ENCODE results near the gene NLGN4Y. TPM values are rescaled to one million over a fixed set of nuclear protein-coding genes. Genes with fewer than 3 reads are reported as not detected.

Gene NLGN4Y
- polyA plus RNA-seq, 3 donors: 0.09 to 19.4 (median 19.3) TPM

GRCh38 chrY:14633718-14634117, 109.4 kb downstream of the NLGN4Y start:
- DNase-seq (ENCODE audit: extremely low read depth in 1 of 11, low read depth in 9 of 11, low spot score in 4 of 11): no peak

DNA sequence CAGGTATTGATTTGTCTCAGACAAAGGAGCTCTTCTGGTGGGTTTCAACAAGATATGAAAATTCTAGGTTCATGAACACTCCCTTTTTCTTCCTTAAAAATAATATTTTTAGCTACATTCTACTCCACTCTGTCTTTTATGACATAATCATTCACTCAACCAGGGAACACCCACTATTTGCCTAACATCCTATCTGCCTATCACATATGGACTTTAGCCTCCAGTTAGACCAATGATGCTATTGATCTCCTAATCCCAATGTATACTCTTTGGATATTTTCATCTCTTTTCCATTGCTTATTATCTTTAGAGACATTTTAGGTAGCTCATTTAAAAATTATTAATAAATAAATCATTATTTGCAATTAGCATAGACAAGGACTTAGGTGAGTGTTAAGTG, 110.6 kb downstream of the NLGN4Y start:
- DNase-seq (ENCODE audit: extremely low read depth in 1 of 11, low read depth in 9 of 11, low spot score in 4 of 11): no peak

DNA sequence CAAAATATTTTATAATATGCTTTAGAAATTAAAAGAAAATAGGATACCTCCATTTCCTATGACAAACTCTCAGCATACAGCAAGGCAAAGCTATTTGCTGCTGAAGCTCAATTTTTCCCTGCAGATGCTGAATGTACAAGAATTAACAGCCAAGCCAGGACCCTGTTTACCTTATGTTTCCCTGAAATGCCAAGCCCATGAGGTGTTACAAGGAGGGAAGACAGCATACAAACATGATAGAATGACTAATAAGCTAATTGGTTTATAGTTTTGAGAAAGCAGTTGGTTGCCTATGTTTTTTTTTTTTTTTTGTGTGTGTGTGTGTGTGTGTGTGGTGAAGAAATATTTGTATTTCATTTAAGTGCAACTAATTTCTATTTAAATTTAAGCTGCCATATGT, 113.2 kb downstream of the NLGN4Y start:
- DNase-seq (ENCODE audit: extremely low read depth in 1 of 11, low read depth in 9 of 11, low spot score in 4 of 11): no peak

DNA sequence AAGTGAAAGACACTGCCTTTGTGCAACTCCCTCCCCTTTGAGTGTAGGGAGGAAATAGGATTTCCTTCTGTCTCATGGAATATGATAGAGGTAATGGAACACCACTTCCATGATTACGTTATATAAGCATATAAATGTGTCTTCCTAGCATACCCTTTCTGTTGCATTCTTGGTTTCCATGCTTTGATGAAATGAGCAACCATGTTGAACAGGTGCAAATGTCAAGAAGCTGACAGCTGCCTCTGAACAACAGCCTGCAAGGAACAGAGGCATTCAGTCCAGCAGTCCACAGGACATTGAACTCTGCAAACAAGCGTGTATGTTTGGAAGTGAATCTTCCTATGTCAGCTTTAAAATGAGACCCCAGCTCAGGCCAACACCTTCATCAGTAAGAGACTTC, 117.5 kb downstream of the NLGN4Y start:
- no peak for DNase-seq (ENCODE audit: extremely low read depth in 1 of 11, low read depth in 9 of 11, low spot score in 4 of 11)

DNA sequence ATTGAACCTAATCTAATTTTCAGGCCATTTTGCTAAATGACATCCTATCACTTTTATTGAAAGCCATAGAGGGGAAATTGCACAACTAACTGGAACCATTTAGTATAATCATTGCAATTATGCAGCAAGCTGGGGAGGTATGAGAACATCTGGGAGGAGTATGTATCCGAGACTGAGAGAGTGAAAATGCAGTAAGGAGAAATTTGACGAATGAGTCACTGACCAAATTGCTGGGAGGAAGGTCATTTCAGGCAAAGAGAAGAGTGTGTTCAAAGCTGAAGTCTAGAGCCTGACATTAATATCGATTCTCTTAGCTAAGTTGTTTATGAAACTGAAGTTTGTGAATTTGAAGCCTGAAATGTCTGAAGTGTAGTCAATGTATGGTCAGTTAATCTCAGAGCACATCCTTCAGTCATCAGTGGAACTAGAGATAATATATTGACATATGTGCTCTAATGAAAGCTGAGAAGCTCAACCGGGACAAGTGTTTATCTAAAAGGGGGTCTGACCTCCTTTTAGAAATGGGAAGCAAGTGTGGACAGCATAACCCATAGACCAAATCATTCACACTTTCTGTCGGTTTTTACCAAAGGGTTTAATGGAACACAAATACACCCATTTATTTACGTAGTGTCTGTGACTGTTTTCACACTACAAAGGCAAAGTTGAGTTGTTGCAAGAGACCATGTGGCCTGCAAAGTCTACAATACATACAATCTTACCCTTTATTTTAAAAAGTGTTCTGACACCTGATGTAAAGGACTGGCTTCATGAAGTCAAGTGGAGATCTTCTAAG, 120.0 kb downstream of the NLGN4Y start:
- DNase-seq (ENCODE audit: extremely low read depth in 1 of 11, low read depth in 9 of 11, low spot score in 4 of 11): no peak

- DNase-seq (ENCODE audit: extremely low read depth in 1 of 11, low read depth in 9 of 11, low spot score in 4 of 11): no peak
These were observed 154.9 kb downstream of the NLGN4Y start for GRCh38 chrY:14679181-14679580.

GRCh38 chrY:14694543-14694942, 170.2 kb downstream of the NLGN4Y start:
- DNase-seq (ENCODE audit: extremely low read depth in 1 of 11, low read depth in 9 of 11, low spot score in 4 of 11): no peak

DNA sequence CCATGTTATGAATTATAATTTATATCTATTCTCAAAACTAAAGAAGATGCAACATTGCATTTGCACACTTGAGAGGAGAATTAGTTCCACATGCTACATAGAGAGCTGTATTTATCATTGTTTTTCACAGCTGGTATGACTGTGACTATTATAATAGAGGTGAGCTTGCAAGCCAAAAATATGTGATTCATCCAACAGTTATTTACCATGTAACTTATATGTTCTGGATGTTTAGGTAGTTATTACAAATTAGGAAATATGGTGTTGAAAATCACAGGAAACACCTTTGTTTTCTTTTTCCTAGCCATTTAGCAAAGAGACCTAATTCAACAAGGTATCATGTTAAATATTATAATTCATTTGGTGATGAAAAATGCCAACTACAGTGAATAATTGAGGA, 183.8 kb downstream of the NLGN4Y start:
- DNase-seq (ENCODE audit: extremely low read depth in 1 of 11, low read depth in 9 of 11, low spot score in 4 of 11): no peak

- no peak for DNase-seq (ENCODE audit: extremely low read depth in 1 of 11, low read depth in 9 of 11, low spot score in 4 of 11)
These were observed 217.3 kb downstream of the NLGN4Y start for GRCh38 chrY:14741596-14741995.

GRCh38 chrY:14748329-14748728, 224.0 kb downstream of the NLGN4Y start:
- DNase-seq (ENCODE audit: extremely low read depth in 1 of 11, low read depth in 9 of 11, low spot score in 4 of 11): no peak

GRCh38 chrY:14755571-14755970, 231.2 kb downstream of the NLGN4Y start:
- no peak for DNase-seq (ENCODE audit: extremely low read depth in 1 of 11, low read depth in 9 of 11, low spot score in 4 of 11)

DNA sequence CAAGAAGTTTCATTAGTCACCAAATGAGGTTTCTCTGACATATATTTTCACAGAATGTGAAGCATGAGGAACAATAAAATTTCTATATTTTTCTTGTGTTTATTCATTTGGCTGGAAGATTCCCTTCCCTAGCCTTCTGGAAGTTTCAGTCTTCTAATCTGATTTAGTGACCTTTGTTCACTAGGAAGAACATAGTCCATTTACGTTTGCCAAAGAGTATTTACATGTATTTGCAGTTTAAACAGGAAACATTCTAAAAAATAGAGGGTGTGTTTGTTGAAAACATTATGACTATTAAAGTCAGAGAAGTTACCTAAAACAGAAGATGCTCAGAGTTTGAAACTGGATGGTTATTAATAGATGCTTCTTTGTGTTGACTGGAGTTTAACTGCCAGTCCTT, 238.6 kb downstream of the NLGN4Y start:
- no peak for DNase-seq (ENCODE audit: extremely low read depth in 1 of 11, low read depth in 9 of 11, low spot score in 4 of 11)

GRCh38 chrY:14763600-14763999, 239.3 kb downstream of the NLGN4Y start:
- DNase-seq (ENCODE audit: extremely low read depth in 1 of 11, low read depth in 9 of 11, low spot score in 4 of 11): no peak

GRCh38 chrY:14778208-14778607, 253.9 kb downstream of the NLGN4Y start:
- DNase-seq (ENCODE audit: extremely low read depth in 1 of 11, low read depth in 9 of 11, low spot score in 4 of 11): no peak

DNA sequence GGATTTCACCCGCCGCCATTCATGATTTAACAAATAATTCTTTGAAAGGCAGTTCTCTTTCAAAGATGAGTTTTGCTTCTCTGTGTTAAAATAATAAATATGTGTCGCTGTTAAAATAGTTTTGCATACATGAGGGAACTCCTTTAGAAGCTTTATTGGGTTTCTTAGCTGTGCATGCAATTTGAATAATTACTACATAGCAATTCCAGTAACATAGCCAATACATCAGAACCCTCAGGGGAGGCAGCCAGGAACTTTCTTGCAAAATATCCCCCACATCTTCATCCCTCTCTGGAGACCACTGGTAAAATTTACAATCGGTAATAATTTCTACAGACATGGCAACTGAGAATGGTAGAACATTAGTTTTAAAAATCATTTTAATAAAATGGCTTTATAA, 268.8 kb downstream of the NLGN4Y start:
- DNase-seq (ENCODE audit: extremely low read depth in 1 of 11, low read depth in 9 of 11, low spot score in 4 of 11): no peak

- no peak for DNase-seq (ENCODE audit: extremely low read depth in 1 of 11, low read depth in 9 of 11, low spot score in 4 of 11)
These were observed 269.3 kb downstream of the NLGN4Y start for GRCh38 chrY:14793674-14794073.

DNA sequence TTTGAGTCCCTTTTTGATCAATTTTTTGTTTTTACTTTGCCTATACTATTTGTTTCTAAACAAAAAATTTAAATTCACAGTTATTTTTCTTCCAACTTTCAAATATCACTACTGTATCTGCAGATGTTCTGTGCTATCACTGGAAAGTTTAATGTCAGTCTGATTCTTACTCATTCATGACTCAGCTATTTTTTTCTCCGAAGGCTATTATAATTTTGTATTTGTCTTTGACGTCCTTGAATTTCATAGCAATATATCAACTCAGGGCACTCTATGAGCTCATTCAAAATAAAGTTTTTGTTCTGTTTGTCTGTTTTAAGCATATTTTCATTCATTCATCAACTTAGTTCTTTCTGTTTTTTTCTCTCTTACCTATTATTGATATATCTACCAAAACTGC, 273.7 kb downstream of the NLGN4Y start:
- no peak for DNase-seq (ENCODE audit: extremely low read depth in 1 of 11, low read depth in 9 of 11, low spot score in 4 of 11)

DNA sequence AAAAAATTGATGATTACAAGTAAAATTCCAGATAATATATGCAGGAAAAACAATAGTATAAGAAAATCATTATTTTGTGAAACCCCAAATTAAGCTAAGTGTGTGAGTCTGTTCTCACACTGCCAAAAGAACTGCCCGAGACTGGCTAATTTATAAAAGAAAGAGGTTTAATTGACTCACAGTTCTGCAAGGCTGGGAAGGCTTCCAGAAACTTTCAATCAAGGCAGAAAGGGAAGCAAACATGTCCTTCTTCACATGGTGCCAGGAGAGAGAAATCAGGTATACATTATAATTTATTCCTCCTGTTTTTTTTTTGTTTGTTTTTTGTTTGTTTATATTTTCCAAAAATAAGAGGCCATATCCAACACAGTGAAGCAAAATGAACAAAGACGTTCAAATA, 276.8 kb downstream of the NLGN4Y start:
- DNase-seq (ENCODE audit: extremely low read depth in 1 of 11, low read depth in 9 of 11, low spot score in 4 of 11): no peak

- DNase-seq (ENCODE audit: extremely low read depth in 1 of 11, low read depth in 9 of 11, low spot score in 4 of 11): no peak
These were observed 277.8 kb downstream of the NLGN4Y start for GRCh38 chrY:14802125-14802524.

- no peak for DNase-seq (ENCODE audit: extremely low read depth in 1 of 11, low read depth in 9 of 11, low spot score in 4 of 11)
These were observed 279.7 kb downstream of the NLGN4Y start for GRCh38 chrY:14804041-14804440.

GRCh38 chrY:14818452-14818851, 294.1 kb downstream of the NLGN4Y start:
- DNase-seq (ENCODE audit: extremely low read depth in 1 of 11, low read depth in 9 of 11, low spot score in 4 of 11): no peak
